OCI-LY1 (cell line): ENCODE data around the gene BPHL.

Experiments
- EZH2 ChIP-seq: fragments of 200-600 bp; sonication (generic), shearing (Covaris generic); IDR thresholded peaks from 2 replicates; pipeline ENCODE4 v1.8.0; 2017; ENCODE audit warnings: borderline replicate concordance, mixed run types, mild to moderate bottlenecking, antibody characterized with exemption, low read length, moderate library complexity, mixed read lengths
- TF ChIP-seq, protein P1 (sequence below): fragments of 200-600 bp; sonication (generic), shearing (Covaris generic); IDR thresholded peaks from 2 replicates; pipeline ENCODE4 v1.5.1; 2017; ENCODE audit warnings: mild to moderate bottlenecking, antibody characterized with exemption, low read length, moderate library complexity, mixed read lengths

DNA sequence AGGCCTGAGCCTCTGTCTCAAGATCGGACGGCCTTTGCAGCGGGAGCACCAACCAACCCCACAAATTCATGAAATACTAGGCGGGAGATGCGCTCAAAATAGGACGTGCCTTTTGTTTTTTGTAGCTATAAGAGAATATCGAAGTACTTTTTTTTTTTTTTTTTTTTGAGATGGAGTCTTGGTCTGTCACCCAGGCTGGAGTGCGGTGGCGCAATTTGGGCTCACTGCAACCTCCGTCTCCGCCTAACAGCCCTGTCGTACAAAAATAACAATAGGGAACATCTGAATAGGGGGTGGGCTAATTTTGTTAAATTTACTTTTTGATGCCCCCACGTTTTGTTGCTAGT, 44.7 kb downstream of the BPHL start:
- TF ChIP-seq, protein P1, sequence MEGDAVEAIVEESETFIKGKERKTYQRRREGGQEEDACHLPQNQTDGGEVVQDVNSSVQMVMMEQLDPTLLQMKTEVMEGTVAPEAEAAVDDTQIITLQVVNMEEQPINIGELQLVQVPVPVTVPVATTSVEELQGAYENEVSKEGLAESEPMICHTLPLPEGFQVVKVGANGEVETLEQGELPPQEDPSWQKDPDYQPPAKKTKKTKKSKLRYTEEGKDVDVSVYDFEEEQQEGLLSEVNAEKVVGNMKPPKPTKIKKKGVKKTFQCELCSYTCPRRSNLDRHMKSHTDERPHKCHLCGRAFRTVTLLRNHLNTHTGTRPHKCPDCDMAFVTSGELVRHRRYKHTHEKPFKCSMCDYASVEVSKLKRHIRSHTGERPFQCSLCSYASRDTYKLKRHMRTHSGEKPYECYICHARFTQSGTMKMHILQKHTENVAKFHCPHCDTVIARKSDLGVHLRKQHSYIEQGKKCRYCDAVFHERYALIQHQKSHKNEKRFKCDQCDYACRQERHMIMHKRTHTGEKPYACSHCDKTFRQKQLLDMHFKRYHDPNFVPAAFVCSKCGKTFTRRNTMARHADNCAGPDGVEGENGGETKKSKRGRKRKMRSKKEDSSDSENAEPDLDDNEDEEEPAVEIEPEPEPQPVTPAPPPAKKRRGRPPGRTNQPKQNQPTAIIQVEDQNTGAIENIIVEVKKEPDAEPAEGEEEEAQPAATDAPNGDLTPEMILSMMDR: peak; percentile 37; the same call in 1 of the 2 replicates
- no peak for TF ChIP-seq EZH2
